Natural killer cell treated with Interleukin-12 subunit alpha and Interleukin-12 subunit beta and Interleukin-15 and Interleukin-18, amount 100 ng/mL, for 72 hours (primary cell): ENCODE data around the gene SELP. TPM values are rescaled to one million over a fixed set of nuclear protein-coding genes. Genes with fewer than 3 reads are reported as not detected.

Experiments used
- ATAC-seq, 2 donors: fragments of 150-1000 bp; cut with Tn5 transposase in 1 of 2; sonication (Bioruptor Pico), chemical (Tn5 transposase) in 1 of 2; 2 replicates each; pipeline ENCODE4 v1.10.0; 2021
- DNase-seq: peaks from one replicate; pipeline ENCODE4 v3.0.0; 2022; ENCODE audit warnings: low spot score
- H3K27ac Mint-ChIP-seq, 2 donors: 1 replicate in 1 of 2; 2 replicates in 1 of 2; pipeline ENCODE4 v1.8.0; 2022; ENCODE audit warnings: mixed read lengths in 2 of 2, mild to moderate bottlenecking in 1 of 2, moderate library complexity in 1 of 2
- H3K27me3 Mint-ChIP-seq, 2 donors: 1 replicate in 1 of 2; 2 replicates in 1 of 2; pipeline ENCODE4 v1.8.0; 2022; ENCODE audit warnings: mixed read lengths in 2 of 2
- H3K36me3 Mint-ChIP-seq: one replicate; pipeline ENCODE4 v1.8.0; 2022; ENCODE audit warnings: mixed read lengths
- H3K4me1 Mint-ChIP-seq, 2 donors: 1 replicate in 1 of 2; 2 replicates in 1 of 2; pipeline ENCODE4 v1.8.0; 2022; ENCODE audit warnings: low read depth in 2 of 2, mixed read lengths in 2 of 2, mild to moderate bottlenecking in 1 of 2
- H3K4me3 Mint-ChIP-seq: one replicate; pipeline ENCODE4 v1.8.0; 2022; ENCODE audit warnings: mixed read lengths
- H3K9me3 Mint-ChIP-seq: 2 replicates; pipeline ENCODE4 v1.8.0; 2022; ENCODE audit warnings: mixed read lengths
- total RNA-seq, 2 donors: library from RNA; stranded (reverse); gene quantifications; one replicate each; pipeline ENCODE4 v1.2.3, GENCODE V29; 2022

The SELP gene
- total RNA-seq, 2 donors from 2014 or later = not detected

DNA sequence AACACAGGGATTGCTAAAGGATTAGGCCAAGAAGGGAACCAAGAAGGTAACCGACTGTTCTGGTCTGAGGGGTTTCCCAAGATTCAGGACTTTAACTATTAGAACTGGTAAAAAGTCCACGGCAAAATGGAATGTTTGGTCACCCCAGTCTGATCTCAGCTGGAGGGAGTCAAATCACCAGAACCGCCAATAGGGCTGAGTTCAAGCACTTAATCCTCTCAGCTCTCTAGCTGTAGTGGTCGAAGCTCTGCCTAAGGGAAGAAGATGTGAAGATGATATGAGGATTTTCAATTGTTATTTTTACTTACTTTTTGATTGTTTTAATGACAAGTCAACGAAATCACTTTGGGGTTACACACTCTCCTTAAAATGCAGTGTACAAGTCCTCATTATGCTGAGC is 72.8 kb downstream of the SELP start:
- H3K9me3 Mint-ChIP-seq = no peaks in the 10 kb centered on the region
- no peak overlapping the region for H3K4me3 Mint-ChIP-seq
- no peak for DNase-seq
- no peak for ATAC-seq
- no peaks in the 10 kb centered on the region for H3K36me3 Mint-ChIP-seq
- H3K4me1 Mint-ChIP-seq = no peaks in the 10 kb centered on the region
- no peak overlapping the region for H3K27ac Mint-ChIP-seq
- H3K27me3 Mint-ChIP-seq = peaks cover 3 to 13% of the 10 kb centered on the region in 2 donors

DNA sequence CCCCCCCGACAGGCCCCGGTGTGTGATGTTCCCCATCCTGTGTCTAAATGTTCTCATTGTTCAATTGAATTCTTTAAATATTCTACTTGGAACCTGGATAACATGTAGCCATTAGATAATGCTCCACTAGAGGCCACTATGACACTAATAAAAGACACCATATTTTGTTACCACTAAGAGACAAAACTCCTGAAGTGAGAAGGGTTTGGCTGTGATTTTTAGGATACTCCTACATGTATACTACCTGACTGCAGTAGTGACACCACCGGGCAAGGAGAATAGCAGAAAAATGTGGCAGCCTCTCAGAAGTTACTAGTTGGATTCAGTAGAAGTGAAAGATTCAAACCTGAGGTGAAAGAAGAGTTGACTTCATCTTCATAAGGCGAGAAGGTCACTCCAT is 79.6 kb downstream of the SELP start:
- Mint-ChIP-seq H3K36me3 (no peaks in the 10 kb centered on the region), H3K27ac (no peak overlapping the region), H3K4me3 (no peak overlapping the region), H3K27me3 (peaks cover 0 to 2% of the 10 kb centered on the region in 2 donors), H3K4me1 (no peaks in the 10 kb centered on the region), H3K9me3 (no peaks in the 10 kb centered on the region)
- DNase-seq (no peak), ATAC-seq (no peak)

DNA sequence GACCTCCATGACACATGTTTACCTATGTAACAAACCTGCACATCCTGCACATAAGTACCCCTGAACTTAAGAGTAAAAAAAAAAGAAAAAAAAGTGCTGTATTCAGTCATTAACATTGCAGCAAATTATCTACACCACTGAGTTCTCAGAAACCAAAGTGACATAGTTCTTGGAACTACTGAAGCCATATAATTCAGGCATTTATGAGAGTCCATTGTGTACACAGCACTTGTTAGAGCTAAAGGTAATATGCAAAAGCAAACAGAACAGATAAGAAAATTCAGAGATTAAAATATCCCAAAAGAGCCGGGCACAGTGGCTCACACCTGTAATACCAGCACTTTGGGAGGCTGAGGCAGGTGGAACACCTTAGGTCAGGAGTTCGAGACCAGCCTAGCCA is 81.6 kb downstream of the SELP start:
- no peak overlapping the region for H3K4me3 Mint-ChIP-seq
- no peaks in the 10 kb centered on the region for H3K9me3 Mint-ChIP-seq
- no peak overlapping the region for H3K27ac Mint-ChIP-seq
- ATAC-seq (no peak), DNase-seq (no peak)
- no peaks in the 10 kb centered on the region for H3K4me1 Mint-ChIP-seq
- H3K36me3 Mint-ChIP-seq = no peaks in the 10 kb centered on the region
- no peaks in the 10 kb centered on the region for H3K27me3 Mint-ChIP-seq

DNA sequence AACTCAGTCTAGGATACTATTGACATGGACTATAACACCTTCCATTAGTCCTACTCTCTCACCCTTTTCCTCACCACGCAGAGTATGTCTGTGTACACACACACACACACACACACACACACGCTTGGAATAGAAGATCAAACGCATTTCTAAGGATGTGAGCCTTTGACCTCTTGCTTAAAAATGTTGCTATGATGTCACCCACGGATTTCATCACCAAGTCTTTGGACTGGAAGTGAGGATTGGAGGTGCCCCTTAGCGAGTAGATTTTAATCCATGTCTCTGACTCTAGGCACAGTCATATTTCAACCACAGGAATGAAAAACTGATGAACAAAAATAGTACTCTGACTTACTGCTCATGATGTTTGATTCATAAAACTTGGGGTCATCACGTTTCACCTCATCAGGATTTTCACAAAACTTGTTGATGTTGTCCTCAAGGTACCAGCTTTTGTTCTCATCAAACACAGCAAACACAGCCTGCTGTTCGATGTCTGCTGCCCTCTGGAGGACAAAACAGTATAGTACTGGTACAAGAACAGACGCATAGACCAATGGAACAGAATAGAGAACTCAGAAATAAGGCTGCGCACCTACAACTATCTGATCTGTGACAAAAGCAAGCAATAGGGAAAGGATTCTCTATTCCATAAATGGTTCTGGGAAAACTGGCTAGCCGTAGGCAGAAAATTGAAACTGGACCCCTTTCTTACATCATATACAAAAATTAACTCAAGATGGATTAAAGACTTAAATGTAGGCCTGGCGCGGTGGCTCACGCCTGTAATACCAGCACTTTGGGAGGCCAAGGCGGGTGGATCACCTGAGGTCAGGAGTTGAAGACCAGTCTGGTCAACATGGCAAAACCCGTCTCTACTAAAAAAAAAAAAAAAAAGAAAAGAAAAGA is 83.6 kb downstream of the SELP start:
- DNase-seq = no peak
- Mint-ChIP-seq H3K27me3 (peaks cover 0 to 8% of the 10 kb centered on the region in 2 donors), H3K27ac (no peak overlapping the region), H3K9me3 (no peaks in the 10 kb centered on the region), H3K4me3 (no peak overlapping the region), H3K36me3 (no peaks in the 10 kb centered on the region), H3K4me1 (no peaks in the 10 kb centered on the region)
- peak; percentile 60 to 73 for ATAC-seq

DNA sequence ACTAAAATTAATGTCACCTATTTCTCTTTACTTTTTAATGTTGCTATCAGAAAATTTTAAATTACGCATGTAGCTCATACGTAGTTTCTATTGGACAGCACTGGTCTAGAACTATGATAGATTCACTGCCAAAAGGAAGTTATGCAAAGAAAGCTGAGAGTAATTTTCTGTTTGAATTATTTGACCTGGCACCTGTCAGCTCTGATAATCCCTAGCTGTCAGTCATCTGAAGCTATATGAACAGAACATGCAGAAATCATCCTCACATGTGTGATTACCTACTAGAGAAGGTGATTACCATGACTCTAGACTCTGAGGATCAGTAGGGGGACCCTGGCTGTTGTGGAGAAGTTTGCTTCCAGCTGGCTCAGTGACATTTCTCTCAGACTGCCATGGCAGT is 84.5 kb downstream of the SELP start:
- Mint-ChIP-seq H3K27ac (no peak overlapping the region), H3K4me3 (no peak overlapping the region), H3K9me3 (no peaks in the 10 kb centered on the region), H3K36me3 (no peaks in the 10 kb centered on the region), H3K27me3 (peaks cover 0 to 8% of the 10 kb centered on the region in 2 donors), H3K4me1 (no peaks in the 10 kb centered on the region)
- no peak for ATAC-seq
- DNase-seq = no peak

DNA sequence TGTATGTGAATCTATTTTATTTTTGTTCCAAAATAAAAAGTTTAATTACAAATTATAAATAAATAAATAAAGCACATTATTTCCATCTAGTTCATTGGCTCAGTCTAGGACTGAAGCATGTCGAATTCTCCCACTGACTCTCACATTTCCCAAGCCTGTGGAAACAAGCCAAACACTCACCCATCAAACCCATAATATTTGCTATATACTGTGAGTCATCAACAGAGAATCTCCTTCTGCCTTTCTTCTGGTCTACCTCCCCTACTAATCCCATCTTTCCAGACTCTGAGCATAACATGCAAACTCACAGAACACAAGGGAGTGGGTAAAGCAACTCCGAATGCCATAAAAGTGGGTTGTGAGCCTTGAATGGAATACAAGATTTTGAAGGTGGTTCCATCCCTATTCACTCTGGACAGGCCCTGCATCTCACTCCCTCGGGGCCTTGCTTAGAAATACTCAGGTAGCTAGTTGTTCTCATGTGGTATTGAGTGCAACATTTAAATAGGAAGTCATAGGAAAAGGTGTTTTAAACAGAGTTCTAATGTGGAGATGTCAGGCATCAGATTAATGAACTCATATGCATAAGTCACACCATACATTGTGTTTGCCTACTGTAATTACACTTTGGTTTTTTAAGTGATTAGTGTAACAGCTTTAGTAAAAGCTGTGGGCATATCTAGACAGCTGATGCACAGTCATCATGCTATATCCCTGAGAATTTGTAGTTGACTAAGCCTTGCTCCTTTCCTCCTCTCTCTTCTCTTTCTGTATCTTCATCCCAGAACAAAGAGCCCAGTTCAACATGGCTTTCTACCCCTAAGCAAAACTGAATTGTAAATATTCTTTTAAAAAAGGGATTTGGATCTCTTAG is 90.7 kb downstream of the SELP start:
- Mint-ChIP-seq H3K27me3 (peaks cover 4 to 13% of the 10 kb centered on the region in 2 donors), H3K4me3 (no peak overlapping the region), H3K36me3 (no peaks in the 10 kb centered on the region), H3K4me1 (no peaks in the 10 kb centered on the region), H3K9me3 (no peaks in the 10 kb centered on the region), H3K27ac (no peak overlapping the region)
- ATAC-seq (no peak), DNase-seq (no peak)

Other genes starting within 250 kb of the SELP start
- gene CCDC181, start 202.7 kb downstream of the SELP start, total RNA-seq = under 1 TPM; 0.14 to 0.31 TPM
- 1 to 10 TPM; 6.3 to 8.0 TPM for gene SLC19A2, start 144.2 kb downstream of the SELP start, total RNA-seq
- under 1 TPM; 0.47 to 0.55 TPM for gene F5, start 43.6 kb downstream of the SELP start, total RNA-seq
- gene SELL, start 81.5 kb upstream of the SELP start, total RNA-seq = 10 to 100 TPM; 29.5 to 66.8 TPM
- not detected for gene SELE, start 104.0 kb upstream of the SELP start, total RNA-seq
- gene METTL18, start 164.8 kb upstream of the SELP start, total RNA-seq = 10 to 100 TPM in 1 of 2 donors, 1 to 10 TPM in 1; 7.9 to 10.5 TPM